ENCODE measurements around the gene AFAP1L1.

The AFAP1L1 gene

DNA sequence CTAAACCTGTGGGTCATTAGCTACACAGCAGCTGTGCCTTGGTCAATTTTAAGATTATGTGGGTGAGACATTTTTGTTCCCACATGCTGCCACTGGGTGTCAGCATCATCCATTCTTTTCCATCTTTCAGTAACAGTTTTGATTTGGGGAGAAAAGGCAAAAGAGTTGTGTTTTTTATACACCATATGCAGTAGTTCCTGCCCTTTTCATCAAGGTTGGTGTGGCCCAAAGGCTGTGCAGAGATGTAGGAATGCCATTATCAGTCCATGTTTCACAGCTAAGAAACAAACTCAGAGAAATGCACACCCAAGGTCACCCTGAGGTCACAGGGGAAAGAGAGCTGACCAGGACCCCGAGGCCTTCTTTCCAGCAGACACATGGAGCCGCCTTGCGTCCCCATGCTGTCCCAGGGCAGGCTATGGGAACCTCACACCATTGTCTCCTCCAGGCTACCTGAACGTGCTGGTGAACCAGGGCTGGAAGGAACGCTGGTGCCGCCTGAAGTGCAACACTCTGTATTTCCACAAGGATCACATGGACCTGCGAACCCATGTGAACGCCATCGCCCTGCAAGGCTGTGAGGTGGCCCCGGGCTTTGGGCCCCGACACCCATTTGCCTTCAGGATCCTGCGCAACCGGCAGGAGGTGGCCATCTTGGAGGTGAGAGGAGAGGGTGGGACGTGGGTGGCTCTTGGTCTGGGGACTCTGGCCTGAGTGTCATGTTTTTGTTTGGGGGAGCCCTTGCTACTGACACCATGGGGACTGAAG, 45.8 kb downstream of the AFAP1L1 start:
- peak; percentile 52 for DNase-seq

DNA sequence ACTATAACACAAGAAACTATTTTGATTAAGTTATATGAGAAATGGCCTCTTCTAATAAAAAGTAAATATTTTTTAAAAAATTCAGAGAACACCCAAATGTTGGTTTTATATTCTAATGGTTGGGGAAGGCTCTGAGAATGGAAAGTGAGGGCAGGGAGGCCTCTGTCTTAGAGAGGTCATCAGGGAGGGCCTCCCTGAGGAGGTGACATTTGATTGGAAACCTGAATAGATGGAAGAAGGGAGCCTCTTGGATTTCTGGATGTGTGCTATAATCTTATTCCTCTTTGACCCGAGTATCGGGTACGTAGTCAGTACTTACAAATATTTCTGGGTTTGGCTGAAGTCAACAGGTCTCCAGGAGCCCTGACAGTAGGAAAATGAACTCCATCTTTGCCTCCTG, 47.5 kb downstream of the AFAP1L1 start:
- DNase-seq = no peak

DNA sequence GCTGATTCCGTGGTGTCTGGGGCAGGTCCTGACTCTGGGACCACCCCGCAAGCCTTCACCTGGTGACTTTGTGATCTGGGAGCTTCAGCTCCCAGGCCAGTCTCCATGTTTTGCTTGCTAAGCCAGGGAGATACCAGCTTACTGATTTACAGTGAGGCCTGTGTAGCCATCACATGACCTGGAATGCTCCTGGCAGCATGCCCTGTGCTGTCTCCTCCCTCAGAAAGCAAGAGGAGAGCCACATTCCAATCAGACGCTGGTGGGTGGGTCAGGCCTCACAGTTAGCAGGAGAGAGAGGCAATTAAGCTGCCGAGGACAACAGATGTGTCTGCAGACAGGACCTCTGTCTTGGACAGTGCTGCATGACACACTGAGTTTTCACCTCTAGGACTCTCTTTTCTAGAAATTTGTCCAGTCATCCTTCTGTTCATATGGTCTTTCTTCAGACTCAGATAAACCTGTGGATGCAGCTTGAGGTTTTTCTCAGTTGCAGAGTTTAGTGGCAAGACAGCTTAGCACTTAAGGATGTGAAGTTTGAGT, 49.2 kb downstream of the AFAP1L1 start:
- peak; percentile 96 for DNase-seq

DNA sequence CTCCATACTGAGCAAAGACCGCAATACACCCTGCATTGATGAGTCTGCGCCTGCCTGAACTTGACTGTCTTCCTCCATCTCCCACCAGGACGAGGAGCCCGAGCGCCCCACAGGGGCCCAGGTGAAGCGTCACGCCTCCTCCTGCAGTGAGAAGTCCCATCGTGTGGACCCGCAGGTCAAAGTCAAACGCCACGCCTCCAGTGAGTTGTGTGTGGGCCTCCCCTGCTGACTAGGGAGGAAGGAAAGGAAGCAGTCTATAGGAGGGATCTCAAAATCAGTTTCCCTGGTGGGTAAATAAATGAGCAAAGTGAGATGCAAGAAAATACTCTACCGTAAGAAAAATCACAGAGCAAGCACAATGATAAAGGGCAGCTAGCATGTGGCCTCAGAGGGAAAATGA, 50.9 kb downstream of the AFAP1L1 start:
- no peak for DNase-seq

DNA sequence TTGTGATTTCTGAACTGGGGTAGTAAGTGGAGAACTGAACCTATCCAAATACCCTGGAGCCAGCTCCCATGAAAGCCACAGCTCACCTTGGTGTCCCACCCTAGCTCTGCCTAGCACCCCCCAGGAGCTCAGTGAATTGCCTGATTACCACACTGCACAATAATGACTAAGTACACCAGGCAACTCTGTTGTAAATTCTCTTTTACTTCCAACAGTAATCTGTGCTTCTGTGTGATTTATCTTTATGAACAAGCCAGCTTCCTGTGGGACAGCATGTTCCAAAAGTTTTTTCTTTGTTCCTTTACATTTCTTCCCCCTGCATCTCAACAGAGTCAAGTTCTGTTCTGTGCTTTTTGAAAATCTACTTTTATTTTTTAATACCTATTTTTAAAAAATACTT, 51.6 kb downstream of the AFAP1L1 start:
- no peak for DNase-seq

DNA sequence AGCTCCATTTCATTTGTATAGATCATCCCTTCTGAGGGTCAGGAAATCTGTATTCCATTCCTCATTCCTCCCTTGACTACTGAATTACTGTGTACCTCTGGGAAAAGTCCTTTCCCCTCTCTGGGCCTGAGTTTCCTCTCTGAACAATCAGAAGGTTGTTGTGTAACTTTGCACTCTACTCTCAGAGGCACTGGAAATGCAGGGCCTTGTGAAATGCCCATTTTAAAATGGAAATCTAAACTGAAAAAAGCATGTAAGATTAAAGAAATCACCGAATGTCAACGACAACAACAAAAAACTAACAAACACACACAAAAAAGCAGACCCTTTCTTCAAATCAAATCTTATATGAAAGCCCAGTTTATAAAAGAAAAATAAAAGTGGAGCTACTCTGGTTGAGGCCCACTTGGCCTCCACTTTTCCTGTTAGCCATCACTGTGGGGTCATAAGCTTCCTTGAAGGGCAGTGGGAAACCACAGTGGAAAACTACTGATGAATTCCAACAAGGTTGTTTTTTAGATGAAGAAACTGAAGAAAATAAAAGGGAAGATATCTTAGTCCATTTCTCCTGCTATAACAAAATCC, 52.1 kb downstream of the AFAP1L1 start:
- no peak for DNase-seq

DNA sequence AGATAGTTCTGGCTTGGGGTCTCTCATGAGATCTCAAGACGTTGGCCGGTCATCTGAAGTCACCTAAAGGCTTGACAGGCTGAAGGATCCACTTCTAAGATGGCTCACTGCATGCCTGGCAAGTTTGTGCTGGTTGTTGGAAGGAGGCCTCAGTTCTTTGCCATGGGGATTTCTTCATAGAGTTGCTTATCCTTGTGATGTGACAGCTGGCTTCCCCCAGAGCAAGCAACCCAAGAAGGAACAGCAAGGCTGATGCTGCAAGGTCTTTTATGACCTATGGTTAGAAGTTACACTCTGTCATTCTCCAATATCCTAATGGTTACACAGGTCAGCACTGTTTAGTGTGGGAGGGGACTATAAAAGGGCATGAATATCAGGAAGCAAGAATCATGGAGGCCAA, 53.0 kb downstream of the AFAP1L1 start:
- no peak for DNase-seq

DNA sequence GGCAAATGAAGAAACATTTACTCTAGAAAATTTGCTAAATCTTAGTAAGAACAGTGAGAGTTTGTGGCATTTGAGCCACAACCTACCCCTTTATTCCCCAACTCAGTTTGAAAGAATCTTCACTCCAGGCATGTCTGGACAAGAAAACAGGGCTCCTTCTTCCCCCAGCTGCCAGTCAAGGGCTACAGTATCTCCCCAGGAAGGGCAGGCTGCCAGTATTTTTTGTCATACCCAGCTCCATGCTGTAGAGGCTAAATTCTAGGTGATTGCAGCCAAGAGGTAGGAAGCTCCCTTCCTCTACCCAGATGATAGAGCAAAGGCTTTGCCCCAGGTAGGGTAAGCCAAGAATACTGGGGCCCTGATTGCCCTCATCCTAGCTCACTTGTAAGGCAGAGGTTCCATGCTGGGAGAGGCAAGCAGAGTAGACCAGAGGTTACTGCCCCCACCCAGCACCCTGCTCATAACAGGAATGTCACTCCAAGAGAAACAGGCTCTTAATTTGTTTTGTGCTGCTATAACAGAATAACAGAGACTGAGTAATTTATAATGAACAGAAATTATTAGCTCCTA, 53.6 kb downstream of the AFAP1L1 start:
- DNase-seq = no peak

DNA sequence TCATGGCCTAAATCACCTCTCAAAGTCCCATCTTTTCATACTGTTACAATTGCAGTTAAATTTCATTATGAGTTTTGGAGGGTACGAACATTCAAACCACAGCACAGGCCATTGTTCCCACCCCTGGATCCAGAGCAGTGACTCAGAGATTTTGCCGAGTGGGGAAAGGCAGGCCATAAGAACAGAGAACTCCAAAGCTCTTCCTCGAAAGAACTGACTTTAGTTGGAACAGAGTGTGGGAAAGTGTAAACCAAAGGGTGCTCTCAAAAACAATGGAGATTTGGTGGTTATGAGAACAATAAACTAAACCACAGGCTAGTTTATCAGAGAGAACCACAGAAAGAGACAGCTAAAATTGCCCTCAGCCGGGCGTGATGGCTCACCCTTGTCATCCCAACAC, 54.2 kb downstream of the AFAP1L1 start:
- no peak for DNase-seq

DNA sequence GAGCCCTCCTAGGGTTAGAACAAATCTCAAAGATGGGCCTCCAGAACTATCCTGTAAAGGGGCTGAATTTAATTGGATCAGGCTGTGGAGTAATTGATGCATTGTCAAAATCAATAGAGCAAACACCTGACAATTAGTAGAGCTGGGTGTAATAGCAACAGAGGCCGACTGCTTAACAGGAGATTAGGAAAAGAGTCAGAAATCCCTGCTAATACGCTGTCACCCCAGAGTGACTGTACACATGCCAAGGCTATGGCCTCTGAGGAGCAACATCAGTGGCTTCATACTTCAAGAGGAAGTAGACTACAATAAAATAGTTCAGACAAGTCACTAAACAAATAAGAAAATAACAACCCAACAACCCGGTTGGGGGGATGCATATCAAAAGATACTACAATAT, 55.0 kb downstream of the AFAP1L1 start:
- no peak for DNase-seq

DNA sequence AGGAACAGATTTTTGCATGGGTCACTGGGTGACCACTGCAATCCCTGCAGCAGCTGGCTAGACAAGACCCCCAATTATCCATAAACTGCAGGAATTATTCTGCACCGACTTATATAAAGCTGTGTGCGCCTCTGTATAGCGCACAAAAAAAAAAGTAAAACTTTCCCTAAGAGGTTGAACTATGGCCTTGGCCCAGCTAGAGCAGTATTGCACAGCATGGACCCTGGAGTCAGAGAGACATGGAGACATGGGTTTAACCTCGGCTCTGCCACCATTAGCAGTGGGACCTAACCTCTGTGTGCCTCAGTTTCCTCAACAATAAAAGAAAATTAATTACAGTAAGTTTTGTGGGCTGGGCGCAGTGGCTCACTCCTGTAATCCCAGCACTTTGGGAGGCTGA, 56.5 kb downstream of the AFAP1L1 start:
- DNase-seq = no peak

DNA sequence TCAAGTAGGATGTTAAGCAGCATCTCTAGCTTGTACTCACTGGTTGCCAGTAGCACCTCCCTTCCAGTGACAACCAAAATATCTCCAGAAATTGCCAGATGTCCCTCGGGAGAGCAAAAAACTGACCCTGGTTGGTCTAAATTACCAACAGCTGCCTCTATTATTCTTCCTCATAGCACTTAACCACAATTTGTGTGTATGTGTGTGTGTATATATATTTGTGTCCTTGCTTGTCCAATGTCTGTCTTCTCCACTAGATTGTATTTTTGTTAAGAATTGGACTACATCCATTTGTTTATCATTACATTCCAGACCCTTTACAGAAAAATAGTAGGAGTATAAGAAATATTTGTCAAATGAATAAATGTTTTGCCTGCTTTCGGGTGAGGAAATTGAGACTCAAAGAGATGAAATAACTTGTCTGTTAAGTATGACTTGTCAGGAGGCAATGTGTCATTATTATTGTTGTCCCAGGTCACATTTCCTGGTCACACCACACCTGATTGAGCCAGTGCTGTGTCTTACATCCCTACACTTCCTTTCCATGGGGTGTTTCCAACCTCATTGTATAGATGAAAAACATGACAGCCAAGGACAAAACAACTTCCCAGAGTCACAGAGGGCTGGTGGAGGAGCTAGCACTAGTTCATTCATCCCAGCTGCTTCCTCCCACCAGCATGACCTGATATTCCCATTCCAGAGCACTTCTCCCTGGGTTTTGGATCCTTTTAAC, 62.2 kb downstream of the AFAP1L1 start:
- DNase-seq = peak; percentile 20

DNA sequence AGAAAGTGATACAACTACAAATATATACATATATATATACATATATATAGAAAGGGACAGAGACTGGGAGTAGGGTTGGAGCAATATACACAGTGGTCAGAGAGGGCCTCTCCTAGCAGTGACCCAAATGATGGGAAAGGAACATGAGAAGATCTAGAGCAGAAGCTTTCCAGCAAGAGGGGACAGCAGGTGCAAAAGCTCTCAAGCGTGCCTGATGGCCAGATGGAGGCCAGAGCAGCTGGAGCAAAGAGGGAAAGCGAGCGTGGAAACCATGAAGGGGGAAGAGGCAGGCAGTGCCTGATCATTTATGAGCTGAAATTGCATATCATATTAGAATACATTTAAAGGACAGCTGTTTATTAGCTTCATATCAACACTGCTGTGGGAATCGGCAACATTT, 66.1 kb downstream of the AFAP1L1 start:
- no peak for DNase-seq

DNA sequence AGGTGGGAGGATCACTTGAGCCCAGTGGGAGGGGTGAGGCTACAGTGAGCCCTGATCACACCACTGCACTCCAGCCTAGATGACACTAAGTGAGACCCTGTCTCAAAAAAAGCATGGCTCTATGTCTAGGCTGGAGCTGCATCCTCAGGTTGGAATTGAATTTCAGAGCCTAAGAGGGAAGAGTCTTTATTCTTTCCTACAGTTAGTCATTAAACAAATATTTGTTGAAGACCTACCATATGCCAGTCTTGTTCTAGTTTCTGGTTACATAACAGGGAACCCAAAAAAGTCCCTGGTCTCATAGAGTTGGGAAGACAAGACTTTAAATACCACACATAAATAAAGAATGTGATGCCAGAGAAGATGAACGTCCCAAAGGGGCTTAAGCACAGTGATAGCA, 66.7 kb downstream of the AFAP1L1 start:
- DNase-seq = no peak

DNA sequence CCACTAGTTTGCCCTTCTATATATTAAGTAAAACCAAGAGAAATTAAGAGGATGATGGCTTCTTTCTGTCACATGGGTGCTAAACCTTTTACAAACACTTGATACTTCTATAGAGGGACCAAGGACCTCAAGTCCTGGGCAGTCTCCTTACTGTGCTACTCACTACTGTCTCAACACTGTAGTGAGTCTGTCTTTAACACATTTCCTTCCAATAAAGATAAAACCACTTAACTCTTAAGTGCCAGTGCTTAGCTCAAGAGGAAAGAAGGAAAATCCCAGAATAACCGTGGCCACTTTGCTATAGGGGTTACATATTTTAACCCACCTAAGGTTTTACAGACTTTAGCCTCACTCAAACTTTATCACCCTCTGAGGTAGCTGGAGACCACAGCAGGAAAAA, 69.3 kb downstream of the AFAP1L1 start:
- no peak for DNase-seq

DNA sequence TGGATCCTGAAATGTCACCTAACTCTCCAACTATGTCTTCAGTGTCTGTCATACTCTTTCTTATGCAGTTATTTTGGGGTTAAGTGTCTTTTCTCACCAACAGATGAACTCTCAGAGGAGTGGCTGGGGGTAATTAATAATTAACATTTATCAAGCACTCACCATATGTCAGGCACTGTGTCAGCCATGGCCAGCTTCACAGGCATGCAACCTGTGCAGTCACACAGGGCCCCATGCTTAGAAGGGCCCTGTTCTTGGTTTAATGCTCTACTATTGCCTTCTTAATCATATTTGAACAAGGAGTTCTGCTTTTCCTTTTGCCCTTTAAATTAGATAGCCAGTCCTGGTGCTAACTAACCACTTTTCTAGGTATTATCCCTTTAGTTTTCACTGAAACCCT, 70.2 kb downstream of the AFAP1L1 start:
- DNase-seq = no peak

DNA sequence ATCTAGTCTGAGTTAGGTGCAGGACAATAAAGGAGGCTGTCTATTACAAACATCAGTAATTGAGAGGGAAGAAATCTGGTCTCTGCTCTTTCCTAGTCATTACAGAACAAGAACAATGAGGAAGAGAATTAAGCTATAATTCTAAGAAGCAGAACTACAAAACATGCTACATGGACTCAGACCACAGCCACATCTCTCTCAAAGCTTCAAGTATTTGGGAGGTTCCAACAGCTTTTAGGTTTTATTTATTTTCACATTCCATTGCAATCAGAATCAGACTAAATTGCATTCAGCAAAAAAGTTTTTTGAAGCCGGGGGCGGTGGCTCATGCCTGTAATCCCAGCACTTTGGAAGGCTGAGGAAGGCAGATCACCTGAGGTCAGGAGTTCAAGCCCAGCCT, 72.5 kb downstream of the AFAP1L1 start:
- no peak for DNase-seq

DNA sequence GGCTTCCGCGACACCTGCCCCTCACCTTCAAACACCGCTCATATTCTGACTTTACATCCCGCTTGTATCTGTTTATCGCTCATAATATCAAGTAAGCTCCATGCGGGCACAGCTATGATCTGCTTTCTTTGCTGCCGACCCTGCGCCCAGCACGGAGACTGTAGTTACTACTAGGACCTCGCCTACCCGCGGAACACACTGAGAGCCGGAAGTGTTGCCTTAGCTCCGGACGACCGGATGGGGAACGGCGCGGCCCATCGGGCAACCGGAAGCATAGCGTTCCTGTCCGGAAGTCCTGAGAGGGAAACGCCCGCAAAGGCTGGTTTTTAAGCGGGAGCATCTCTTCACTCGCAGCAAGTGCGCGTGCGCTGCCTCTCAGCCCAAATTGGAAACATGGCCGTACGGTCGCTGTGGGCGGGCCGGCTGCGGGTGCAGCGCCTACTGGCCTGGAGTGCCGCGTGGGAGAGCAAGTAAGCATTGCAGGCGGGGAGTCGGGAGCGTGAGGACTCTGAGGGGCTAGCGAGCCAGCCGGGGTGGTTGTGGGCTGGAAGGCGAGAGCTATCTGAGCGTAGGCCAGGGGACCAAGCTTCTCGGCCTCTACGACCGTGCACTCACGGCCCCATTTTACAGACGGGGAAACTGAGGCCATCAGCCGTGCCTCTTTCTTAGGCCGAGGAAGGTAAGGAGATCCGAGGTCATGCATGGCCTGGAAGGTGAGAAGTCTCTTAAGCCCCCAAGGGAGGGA, 73.7 kb downstream of the AFAP1L1 start, which contains the start of gene GRPEL2:
TSS of gene GRPEL2 (plus strand) at position 353 of the 745 bp plus-strand sequence. CDS start at position 394, 41 bp downstream.
- DNase-seq = peak; percentile 97

DNA sequence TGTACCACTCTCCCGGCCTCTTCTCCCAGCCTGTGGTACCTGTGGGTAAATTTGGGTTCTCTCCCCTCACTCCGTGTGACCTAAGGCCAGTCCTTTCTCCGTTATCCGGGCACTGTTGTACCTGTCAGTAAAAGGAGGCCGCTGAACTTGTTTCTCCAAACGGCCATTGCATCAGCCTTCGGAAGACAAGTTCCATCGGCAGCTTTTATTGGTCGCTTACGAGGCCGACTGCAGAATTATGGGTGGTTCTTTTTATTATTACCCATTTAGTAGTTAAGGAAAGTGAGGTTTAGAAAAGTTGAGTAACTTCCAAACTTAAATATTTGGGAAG, 74.2 kb downstream of the AFAP1L1 start:
- DNase-seq = peak; percentile 46

DNA sequence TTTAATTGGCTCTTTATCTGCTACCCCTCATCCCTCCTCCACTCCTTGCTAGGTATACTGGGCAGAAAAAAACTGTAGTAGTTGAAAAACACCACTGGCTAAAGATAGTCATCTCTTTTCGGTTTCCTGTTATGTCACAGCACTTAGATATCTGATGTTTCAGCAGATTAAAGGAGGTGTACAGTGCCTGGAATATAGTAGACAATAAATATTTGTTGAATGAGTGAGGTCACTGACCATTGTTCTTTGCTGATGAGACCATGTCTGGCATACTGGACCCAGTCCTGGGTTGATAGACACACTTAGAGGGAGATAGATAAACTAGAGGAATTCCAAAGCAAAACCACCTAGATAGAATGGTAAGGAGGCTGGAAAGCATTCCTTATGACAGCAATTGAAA, 76.9 kb downstream of the AFAP1L1 start:
- no peak for DNase-seq

DNA sequence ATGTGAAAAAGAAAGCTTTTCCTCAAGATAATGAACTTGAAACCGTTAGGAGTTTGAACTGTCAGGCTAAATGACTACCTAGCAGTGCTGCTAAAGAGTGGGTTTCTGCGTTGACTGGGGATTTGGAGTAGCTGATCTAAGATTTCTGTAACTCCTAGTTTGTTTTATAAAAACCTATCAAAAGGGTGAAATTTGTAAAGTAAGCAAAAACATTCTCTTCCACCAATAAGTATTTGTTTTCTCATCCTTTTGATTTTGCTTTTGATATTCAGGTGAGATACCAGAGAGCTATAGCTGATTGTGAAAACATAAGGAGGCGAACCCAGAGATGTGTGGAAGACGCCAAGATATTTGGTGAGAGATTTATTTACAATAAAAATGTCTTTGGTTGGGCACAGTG, 77.7 kb downstream of the AFAP1L1 start:
- DNase-seq = no peak

DNA sequence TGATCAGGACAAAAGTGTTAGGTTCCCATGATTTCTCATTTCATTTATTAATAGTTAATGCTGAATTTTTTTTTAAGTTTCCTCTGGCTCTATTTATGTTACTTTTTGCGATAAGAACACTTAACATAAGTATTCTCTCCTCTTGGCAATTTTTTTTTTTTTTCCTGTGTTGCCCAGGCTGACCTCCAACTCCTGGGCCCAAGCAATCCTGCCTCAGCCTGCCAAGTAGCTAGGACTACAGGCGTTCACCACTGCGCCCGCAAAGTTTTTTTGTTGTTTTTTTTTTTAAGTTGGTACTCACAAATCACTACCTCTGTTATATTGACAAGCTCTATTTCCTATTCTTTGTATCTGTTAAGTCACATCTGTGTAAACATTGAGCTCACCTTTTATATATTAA, 80.5 kb downstream of the AFAP1L1 start:
- no peak for DNase-seq

DNA sequence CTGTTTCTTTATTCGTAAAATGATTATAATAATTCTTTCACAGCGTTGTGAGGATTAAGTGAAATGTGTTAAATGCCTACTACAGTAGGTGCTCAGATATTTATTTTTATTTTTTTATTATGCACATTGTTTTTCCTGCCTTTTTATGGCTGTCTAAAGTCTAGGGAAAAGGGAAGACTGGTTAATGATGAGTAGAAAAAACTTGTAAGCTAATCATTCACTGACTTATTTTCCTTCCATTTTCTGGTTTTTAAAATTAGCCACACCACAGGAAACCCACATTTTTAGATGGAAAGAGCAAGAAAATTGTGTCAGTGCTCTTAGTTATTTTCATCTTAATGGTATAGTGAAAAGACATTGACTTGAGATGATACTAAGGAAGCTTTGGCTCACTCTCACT, 82.3 kb downstream of the AFAP1L1 start:
- DNase-seq = no peak

Measured in fibroblast of skin of right biceps (primary cell).